Kasumi-1 (cell line): ENCODE measurements around the gene DUS3L.

ENCODE experiments used
- DNase-seq, 2 experiments: peaks; one replicate each; lab custom pipeline; 2025; lab: John Stamatoyannopoulos, UW

Gene DUS3L

GRCh38 chr19:5790559-5791520, at the start of gene DUS3L:
Gene DUS3L (minus strand): TSS chr19:5791163. CDS start chr19:5791141, 22 bp downstream.
- peak; percentile 96 to 97 for DNase-seq

- DNase-seq, result peak; percentile 26 to 50
These were observed 48.4 kb upstream of the DUS3L start, which contains the start of gene FUT6 for GRCh38 chr19:5839065-5840017. Gene FUT6 (minus strand): TSS chr19:5839702. CDS start chr19:5832567, 7,135 bp downstream.

- no peak for DNase-seq
These were observed 47.5 kb upstream of the DUS3L start for GRCh38 chr19:5838353-5839064.

GRCh38 chr19:5837761-5838352, 46.9 kb upstream of the DUS3L start:
- no peak for DNase-seq

- no peak for DNase-seq
These were observed 41.7 kb upstream of the DUS3L start for GRCh38 chr19:5832527-5833216.

- no peak for DNase-seq
These were observed 41.1 kb upstream of the DUS3L start for GRCh38 chr19:5832061-5832460.

GRCh38 chr19:5831159-5831558, 40.2 kb upstream of the DUS3L start:
- no peak for DNase-seq

GRCh38 chr19:5829567-5830310, 38.8 kb upstream of the DUS3L start:
- no peak for DNase-seq

GRCh38 chr19:5828661-5829566, 38.0 kb upstream of the DUS3L start:
- DNase-seq, result no peak

- DNase-seq, result peak; percentile 72 to 84
These were observed 37.1 kb upstream of the DUS3L start for GRCh38 chr19:5827891-5828660.

- DNase-seq, result no peak
These were observed 36.5 kb upstream of the DUS3L start for GRCh38 chr19:5827342-5827890.

GRCh38 chr19:5826531-5827341, 35.8 kb upstream of the DUS3L start:
- peak in 1 of 2 experiments; percentile 14 for DNase-seq

- DNase-seq, result no peak
These were observed 34.2 kb upstream of the DUS3L start for GRCh38 chr19:5825178-5825577.

- no peak for DNase-seq
These were observed 33.8 kb upstream of the DUS3L start for GRCh38 chr19:5824751-5825150.

- DNase-seq, result peak; percentile 24 to 31
These were observed 32.8 kb upstream of the DUS3L start for GRCh38 chr19:5823579-5824281.

GRCh38 chr19:5822181-5822844, 31.4 kb upstream of the DUS3L start:
- no peak for DNase-seq
